NCI-H2196 treated with DMSO at 0.1 percent for 48 hours (cell line): Measurements from ENCODE around the gene SFXN5.

Experiments
- DNase-seq: peaks from one replicate; lab custom pipeline; 2025; ENCODE audit not compliant: unreplicated experiment; lab: John Stamatoyannopoulos, UW

SFXN5 gene

GRCh38 chr2:73053316-73054114 lies 18.0 kb downstream of the SFXN5 start:
- no peak for DNase-seq

- DNase-seq: no peak
Measured at GRCh38 chr2:73050121-73050545, 21.4 kb downstream of the SFXN5 start.

GRCh38 chr2:73043929-73044832 lies 27.3 kb downstream of the SFXN5 start:
- DNase-seq: no peak

GRCh38 chr2:73043276-73043675 lies 28.2 kb downstream of the SFXN5 start:
- DNase-seq: no peak

GRCh38 chr2:73037947-73038585 lies 33.4 kb downstream of the SFXN5 start:
- DNase-seq: no peak

- no peak for DNase-seq
Measured at GRCh38 chr2:73036766-73037165, 34.7 kb downstream of the SFXN5 start.

- DNase-seq: no peak
Measured at GRCh38 chr2:73035899-73036711, 35.4 kb downstream of the SFXN5 start.

- no peak for DNase-seq
Measured at GRCh38 chr2:73034661-73035375, 36.7 kb downstream of the SFXN5 start.

GRCh38 chr2:73033766-73034381 lies 37.6 kb downstream of the SFXN5 start:
- no peak for DNase-seq

GRCh38 chr2:73033142-73033765 lies 38.3 kb downstream of the SFXN5 start:
- DNase-seq: no peak

- no peak for DNase-seq
Measured at GRCh38 chr2:73032702-73033097, 38.8 kb downstream of the SFXN5 start.

GRCh38 chr2:73031725-73032701 lies 39.5 kb downstream of the SFXN5 start:
- no peak for DNase-seq

GRCh38 chr2:73031095-73031678 lies 40.3 kb downstream of the SFXN5 start:
- DNase-seq: no peak

- no peak for DNase-seq
Measured at GRCh38 chr2:73028841-73029240, 42.7 kb downstream of the SFXN5 start.

- DNase-seq: no peak
Measured at GRCh38 chr2:73027340-73027739, 44.2 kb downstream of the SFXN5 start.

- DNase-seq: no peak
Measured at GRCh38 chr2:73023497-73023896, 48.0 kb downstream of the SFXN5 start.

GRCh38 chr2:73022024-73022568 lies 49.4 kb downstream of the SFXN5 start:
- DNase-seq: no peak
